Fibroblast of the aortic adventitia (primary cell): Measurements from ENCODE around the gene CDKN3. TPM values are rescaled to one million over a fixed set of nuclear protein-coding genes. Genes with fewer than 3 reads are reported as not detected.
A peak's percentile ranks its signal among the peaks of the same experiment; 100 is the strongest.
"Not testable (repeated sequence)": the region's sequence is repeated elsewhere in the genome, so short reads cannot be mapped to it uniquely, and the experiment has no call there.

Experiments
- DNase-seq: peaks from one replicate; pipeline ENCODE4 v3.0.0-alpha.2; 2010; ENCODE audit warnings: low read depth
- H3K4me3 ChIP-seq: 2 replicates; pipeline ENCODE4 v1.5.1; 2011; ENCODE audit warnings: low read depth, mild to moderate bottlenecking, control low read depth, low read length, moderate library complexity
- total RNA-seq: library from RNA; depleted of rRNA; stranded (reverse); fragments of >200 nt; gene quantifications from 2 replicates; pipeline ENCODE4 v1.2.3, GENCODE V29; 2012; ENCODE audit warnings: low replicate concordance
- TF ChIP-seq, protein P1 (sequence below): IDR thresholded peaks from 2 replicates; pipeline ENCODE4 v1.5.1; 2011; ENCODE audit warnings: mild to moderate bottlenecking, low read length, control low read depth, inconsistent platforms; ENCODE audit not compliant: insufficient read depth

CDKN3 gene
- total RNA-seq, 1 donor = 33.4 TPM

DNA sequence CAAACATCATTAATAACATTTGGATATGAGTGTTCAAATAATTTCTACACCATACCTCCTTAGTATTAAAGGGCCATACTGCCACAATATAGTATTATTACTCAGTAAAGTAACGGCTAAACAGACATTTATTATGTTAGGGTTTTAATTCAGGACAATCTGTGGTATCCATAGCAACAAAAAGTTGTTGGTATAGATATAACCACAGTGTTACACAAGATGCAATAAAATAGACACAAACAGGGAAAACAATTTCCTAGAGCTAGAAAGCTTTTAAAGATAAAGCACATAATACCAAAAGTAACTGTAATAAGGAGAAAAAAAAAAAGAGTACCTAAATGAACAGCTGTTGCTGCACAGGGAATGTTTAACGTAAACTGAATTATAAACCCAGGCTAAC, 28.3 kb downstream of the CDKN3 start:
- H3K4me3 ChIP-seq = no peak overlapping the region
- no peak for DNase-seq
- TF ChIP-seq, protein P1, sequence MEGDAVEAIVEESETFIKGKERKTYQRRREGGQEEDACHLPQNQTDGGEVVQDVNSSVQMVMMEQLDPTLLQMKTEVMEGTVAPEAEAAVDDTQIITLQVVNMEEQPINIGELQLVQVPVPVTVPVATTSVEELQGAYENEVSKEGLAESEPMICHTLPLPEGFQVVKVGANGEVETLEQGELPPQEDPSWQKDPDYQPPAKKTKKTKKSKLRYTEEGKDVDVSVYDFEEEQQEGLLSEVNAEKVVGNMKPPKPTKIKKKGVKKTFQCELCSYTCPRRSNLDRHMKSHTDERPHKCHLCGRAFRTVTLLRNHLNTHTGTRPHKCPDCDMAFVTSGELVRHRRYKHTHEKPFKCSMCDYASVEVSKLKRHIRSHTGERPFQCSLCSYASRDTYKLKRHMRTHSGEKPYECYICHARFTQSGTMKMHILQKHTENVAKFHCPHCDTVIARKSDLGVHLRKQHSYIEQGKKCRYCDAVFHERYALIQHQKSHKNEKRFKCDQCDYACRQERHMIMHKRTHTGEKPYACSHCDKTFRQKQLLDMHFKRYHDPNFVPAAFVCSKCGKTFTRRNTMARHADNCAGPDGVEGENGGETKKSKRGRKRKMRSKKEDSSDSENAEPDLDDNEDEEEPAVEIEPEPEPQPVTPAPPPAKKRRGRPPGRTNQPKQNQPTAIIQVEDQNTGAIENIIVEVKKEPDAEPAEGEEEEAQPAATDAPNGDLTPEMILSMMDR = no peak

DNA sequence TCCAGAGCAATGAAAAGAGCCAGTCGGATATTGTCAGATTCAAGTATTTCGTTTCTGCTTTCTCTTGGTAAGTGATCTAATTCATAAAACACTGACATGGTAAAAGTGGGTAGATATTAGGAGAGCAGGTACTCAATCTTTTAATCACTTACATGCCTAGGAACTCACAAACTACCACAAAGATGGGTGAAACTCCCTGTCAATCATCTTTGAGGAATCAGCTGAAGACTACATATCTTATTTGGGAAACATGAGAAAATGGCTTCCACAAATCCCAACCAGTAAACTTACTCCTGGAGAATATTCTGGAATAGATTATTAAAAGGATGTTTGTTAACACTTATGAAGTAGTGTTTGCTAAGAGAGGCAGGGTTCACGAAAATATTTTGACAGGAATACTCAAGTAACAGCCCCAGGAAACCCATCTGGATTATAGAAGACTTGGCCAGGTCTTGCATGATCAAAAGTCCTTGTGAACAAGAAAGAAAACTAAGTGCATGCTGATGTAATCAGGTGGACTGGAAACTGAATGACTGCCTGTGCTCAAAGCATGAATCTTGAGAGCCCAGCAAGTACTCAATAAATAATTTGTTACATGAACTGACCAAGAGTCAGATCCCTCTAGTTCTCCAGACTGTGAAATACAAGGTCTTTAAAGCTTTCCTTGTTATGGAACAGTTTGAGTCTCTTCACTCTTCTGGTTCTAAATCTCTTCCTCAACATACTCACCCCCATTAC, 28.9 kb downstream of the CDKN3 start:
- no peak for DNase-seq
- TF ChIP-seq, protein P1 = no peak
- no peak overlapping the region for H3K4me3 ChIP-seq

DNA sequence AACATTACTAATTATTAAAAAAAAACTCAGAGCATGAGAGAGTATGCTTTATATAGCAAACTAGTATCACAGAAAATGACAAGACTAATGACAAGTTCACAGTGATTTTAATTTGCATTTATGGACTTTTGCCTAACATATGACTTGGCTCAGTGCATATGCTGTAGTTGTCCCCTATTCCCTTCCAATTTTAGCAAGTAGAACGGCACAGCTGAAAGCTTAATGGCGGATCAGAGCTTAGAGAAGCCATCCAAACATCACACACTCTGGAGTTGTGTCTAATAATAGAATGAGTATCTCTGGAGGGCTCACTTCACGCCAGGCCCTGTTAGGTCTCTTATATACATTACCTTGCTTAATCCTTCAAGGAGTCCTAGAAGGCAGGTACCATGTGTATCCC, 31.1 kb downstream of the CDKN3 start:
- no peak for DNase-seq
- no peak overlapping the region for H3K4me3 ChIP-seq
- TF ChIP-seq, protein P1 = no peak

DNA sequence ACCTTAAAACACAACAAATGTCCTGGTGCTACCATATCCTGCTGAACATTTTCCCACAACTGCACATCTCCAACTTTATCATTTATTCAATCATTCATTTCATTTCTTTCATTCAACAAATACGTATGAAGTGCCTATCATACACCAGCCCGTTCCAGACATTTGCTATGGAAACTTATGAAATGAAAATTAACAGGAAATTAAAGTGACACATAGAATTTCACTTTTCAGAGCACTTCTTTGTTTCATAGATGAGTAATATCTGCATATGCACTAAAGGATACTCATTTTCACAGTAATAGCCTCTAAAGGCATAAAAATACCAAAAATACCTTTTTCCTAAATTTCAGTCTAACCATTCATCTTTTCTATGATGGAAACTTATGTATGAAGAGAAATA, 31.7 kb downstream of the CDKN3 start:
- TF ChIP-seq, protein P1 = no peak
- DNase-seq = no peak

DNA sequence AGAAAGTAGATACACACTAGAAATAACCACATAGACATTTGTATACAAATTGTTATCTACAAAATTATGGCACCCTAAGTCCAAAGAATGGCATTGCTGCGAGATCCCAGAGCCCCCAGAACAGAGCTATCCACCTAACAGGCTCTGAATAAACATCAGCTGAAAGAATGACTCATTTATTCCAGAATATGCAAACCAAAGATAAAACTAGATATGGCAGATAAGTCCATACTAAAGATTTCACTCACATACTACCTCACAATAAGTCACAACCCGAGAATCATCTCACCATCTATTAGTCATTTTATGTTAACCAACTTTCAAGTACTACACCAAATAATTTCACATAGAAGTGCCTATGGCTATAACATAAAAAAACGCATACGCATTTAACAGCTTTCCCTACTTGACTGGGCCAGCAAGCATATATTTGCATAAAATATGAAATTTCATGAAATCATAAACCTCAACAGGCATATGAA, 38.7 kb downstream of the CDKN3 start:
- TF ChIP-seq, protein P1 = no peak
- H3K4me3 ChIP-seq = peak overlapping the region; percentile 34
- peak; percentile 94 for DNase-seq

More for the DNA sequence above, 31.7 kb downstream of the CDKN3 start:
- no peak overlapping the region for H3K4me3 ChIP-seq

DNA sequence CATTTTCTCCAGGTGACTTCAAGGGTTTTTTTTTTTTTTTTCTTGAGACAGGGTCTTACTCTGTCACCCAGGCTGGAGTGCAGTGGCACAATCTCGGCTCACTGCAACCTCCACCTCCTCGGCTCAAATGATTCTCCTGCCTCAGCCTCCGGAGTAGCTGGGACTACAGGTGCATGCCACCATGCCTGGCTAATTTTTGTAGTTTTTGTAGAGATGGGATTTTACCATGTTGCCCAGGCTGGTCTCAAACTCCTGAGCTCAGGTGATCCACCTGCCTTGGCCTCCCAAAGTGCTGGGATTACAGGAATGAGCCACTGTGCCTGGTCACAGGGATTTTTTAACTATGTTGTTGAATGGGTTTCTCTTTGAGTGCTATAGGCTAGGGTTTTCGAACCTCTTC, 41.1 kb downstream of the CDKN3 start:
- H3K4me3 ChIP-seq, DNase-seq: not testable (repeated sequence)

DNA sequence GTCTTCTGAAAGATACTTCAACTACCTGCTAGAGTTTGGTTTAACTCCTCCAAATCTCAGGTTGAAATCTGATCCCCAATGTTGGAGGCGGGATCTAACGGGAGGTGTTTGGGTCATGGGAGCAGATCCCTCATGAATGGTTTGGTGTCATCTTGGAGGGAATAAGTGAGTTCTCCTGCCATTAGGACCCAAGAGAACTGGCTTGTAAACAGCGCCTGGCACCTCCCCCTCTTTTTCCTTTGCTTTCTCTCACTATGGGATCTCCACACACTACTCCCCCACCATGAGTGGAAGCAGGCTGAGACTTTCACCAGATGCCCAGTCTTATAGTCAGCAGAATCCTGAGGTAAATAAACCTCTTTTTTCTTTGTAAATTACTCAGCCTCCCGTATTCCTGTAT, 41.9 kb downstream of the CDKN3 start:
- no peak for DNase-seq
- TF ChIP-seq, protein P1 = no peak

More for the DNA sequence above, 41.9 kb downstream of the CDKN3 start:
- H3K4me3 ChIP-seq = no peak overlapping the region
